Measurements from ENCODE around the gene HLA-C.

The HLA-C gene

DNA sequence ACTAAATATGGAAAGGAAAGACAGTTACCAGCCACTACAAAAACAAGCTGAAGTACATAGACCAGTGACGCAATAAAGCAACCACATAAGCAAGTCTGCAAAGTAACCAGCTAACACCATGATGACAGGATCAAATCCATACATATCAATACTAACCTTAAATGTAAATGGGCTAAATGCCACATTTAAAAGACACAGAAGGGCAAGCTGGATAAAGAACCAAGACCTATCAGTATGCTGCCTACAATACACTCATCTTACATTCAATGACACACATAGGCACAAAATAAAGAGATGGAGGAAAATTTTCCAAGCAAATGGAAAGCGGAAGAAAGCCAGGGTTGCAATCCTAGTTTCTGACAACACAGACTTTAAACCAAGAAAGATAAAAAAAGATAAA lies 24.1 kb downstream of the HLA-C start:
- 52% methylated on average over 2 of the region's 2 CpGs for WGBS
- H3K18ac ChIP-seq (ENCODE audit: low read depth in 1 of 2, low read length in 2 of 2), result no peak overlapping the region
- H3K9ac ChIP-seq (ENCODE audit: low read length), result no peak overlapping the region
- H3K23ac ChIP-seq (ENCODE audit: low read length in 2 of 2), result no peak overlapping the region
- no peak overlapping the region for H4K91ac ChIP-seq (ENCODE audit: low read length)
- H3K14ac ChIP-seq (ENCODE audit: low read length in 2 of 2), result no peak overlapping the region
- no peak overlapping the region for H3K4me2 ChIP-seq (ENCODE audit: low read length, poor library complexity, severe bottlenecking)
- no peak overlapping the region for H2AK5ac ChIP-seq (ENCODE audit: low read length, severe bottlenecking)
- H2BK5ac ChIP-seq (ENCODE audit: low read depth, low read length, poor library complexity, severe bottlenecking), result no peak overlapping the region
- H2AFZ ChIP-seq (ENCODE audit: low read depth, low read length), result no peak overlapping the region
- H3K9me3 ChIP-seq (ENCODE audit: control insufficient read depth, low read length), result peaks cover 20% of the 10 kb centered on the region
- H2BK15ac ChIP-seq (ENCODE audit: low read depth, poor library complexity, severe bottlenecking), result no peak overlapping the region
- no peak overlapping the region for H4K8ac ChIP-seq (ENCODE audit: low read length)
- H3K4me3 ChIP-seq (ENCODE audit: insufficient read depth in 1 of 2, low read depth in 1 of 2, low read length in 2 of 2), result no peak overlapping the region
- H3K27me3 ChIP-seq (ENCODE audit: control insufficient read depth in 1 of 2, insufficient read depth in 1 of 2, low read length in 2 of 2), result peaks cover 12 to 21% of the 10 kb centered on the region in 2 experiments
- no peak overlapping the region for H3K27ac ChIP-seq (ENCODE audit: low read length, poor library complexity, severe bottlenecking)
- H3K4me1 ChIP-seq (ENCODE audit: control insufficient read depth, insufficient read depth, low read depth, low read length), result peaks cover 1% of the 10 kb centered on the region
- H2BK12ac ChIP-seq (ENCODE audit: low read length in 2 of 2), result no peak overlapping the region
- H3K4ac ChIP-seq (ENCODE audit: low read depth in 1 of 2, low read length in 2 of 2), result no peak overlapping the region
- H3K36me3 ChIP-seq (ENCODE audit: control insufficient read depth in 1 of 2, insufficient read depth in 2 of 2, low read depth in 1 of 2, low read length in 2 of 2), result no peaks in the 10 kb centered on the region
- DNase-seq, result no peak
- H3K79me1 ChIP-seq (replicated peaks; ENCODE audit: low read length, poor library complexity, severe bottlenecking), result no peaks in the 10 kb centered on the region
- H2BK120ac ChIP-seq (ENCODE audit: low read depth, low read length), result no peak overlapping the region

DNA sequence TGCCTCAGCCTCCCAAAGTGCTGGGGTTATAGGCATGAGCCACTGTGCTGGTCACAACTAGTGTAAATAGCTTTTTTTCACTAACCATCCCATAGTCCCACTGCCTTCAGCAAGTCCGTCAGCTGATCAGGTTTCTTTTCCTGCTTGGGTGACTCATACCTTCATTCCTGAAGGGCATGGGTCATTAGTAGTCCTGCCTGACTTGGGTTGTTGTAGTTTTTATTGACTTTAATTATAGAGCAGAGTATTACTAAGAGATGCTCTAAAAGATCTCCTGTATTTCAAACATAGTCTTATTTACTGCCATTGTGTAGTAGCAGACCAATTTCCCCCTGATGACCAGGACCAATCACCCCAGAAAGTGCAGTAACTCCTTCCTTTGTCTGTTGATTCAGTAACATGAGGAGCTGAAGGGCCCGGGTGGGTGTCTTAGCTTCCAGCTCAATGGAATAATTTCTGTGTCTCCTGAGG lies 25.8 kb downstream of the HLA-C start:
- Histone ChIP-seq H2AK5ac (ENCODE audit: low read length, severe bottlenecking) (no peak overlapping the region), H3K4me1 (ENCODE audit: control insufficient read depth, insufficient read depth, low read depth, low read length) (peaks cover 1% of the 10 kb centered on the region), H2BK15ac (ENCODE audit: low read depth, poor library complexity, severe bottlenecking) (peak overlapping the region; percentile 41), H3K4me2 (ENCODE audit: low read length, poor library complexity, severe bottlenecking) (no peak overlapping the region), H2AFZ (ENCODE audit: low read depth, low read length) (no peak overlapping the region), H3K27ac (ENCODE audit: low read length, poor library complexity, severe bottlenecking) (peak overlapping the region; percentile 41), H3K4ac (ENCODE audit: low read depth in 1 of 2, low read length in 2 of 2) (no peak overlapping the region), H3K36me3 (ENCODE audit: control insufficient read depth in 1 of 2, insufficient read depth in 2 of 2, low read depth in 1 of 2, low read length in 2 of 2) (no peaks in the 10 kb centered on the region), H2BK5ac (ENCODE audit: low read depth, low read length, poor library complexity, severe bottlenecking) (no peak overlapping the region), H4K91ac (ENCODE audit: low read length) (no peak overlapping the region), H3K4me3 (ENCODE audit: insufficient read depth in 1 of 2, low read depth in 1 of 2, low read length in 2 of 2) (no peak overlapping the region), H3K18ac (ENCODE audit: low read depth in 1 of 2, low read length in 2 of 2) (no peak overlapping the region), H3K79me1 (replicated peaks; ENCODE audit: low read length, poor library complexity, severe bottlenecking) (no peaks in the 10 kb centered on the region), H3K9me3 (ENCODE audit: control insufficient read depth, low read length) (peaks cover 20% of the 10 kb centered on the region), H3K27me3 (ENCODE audit: control insufficient read depth in 1 of 2, insufficient read depth in 1 of 2, low read length in 2 of 2) (peaks cover 4 to 26% of the 10 kb centered on the region in 2 experiments), H4K8ac (ENCODE audit: low read length) (no peak overlapping the region), H2BK12ac (ENCODE audit: low read length in 2 of 2) (no peak overlapping the region), H3K23ac (ENCODE audit: low read length in 2 of 2) (no peak overlapping the region), H2BK120ac (ENCODE audit: low read depth, low read length) (no peak overlapping the region), H3K14ac (ENCODE audit: low read length in 2 of 2) (no peak overlapping the region), H3K9ac (ENCODE audit: low read length) (no peak overlapping the region)
- DNase-seq, result peak; percentile 69
- WGBS, result 75% methylated on average over 1 of the region's 2 CpGs

DNA sequence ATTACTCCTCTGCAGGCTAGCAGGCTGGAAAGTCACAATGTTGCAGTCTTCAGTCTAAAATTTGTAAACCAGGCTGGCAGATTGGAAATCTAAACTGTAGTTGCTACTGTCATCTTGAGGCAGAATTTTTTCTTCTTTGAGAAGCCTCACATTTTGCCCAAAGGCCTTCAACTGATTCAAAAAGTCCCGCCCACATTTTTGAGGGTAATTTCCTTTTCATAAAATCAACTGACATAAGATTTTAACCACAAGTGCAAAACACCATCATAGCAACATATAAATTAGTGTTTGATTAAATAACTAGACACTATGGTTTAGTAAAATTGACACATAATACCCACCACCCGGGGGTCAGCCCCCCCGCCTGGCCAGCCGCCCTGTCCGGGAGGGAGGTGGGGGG lies 28.4 kb downstream of the HLA-C start:
- H3K27ac ChIP-seq (ENCODE audit: low read length, poor library complexity, severe bottlenecking), result no peak overlapping the region
- no peak overlapping the region for H2BK120ac ChIP-seq (ENCODE audit: low read depth, low read length)
- H2BK5ac ChIP-seq (ENCODE audit: low read depth, low read length, poor library complexity, severe bottlenecking), result no peak overlapping the region
- no peak overlapping the region for H2AK5ac ChIP-seq (ENCODE audit: low read length, severe bottlenecking)
- H3K27me3 ChIP-seq (ENCODE audit: control insufficient read depth in 1 of 2, insufficient read depth in 1 of 2, low read length in 2 of 2), result peaks cover 6 to 22% of the 10 kb centered on the region in 2 experiments
- H2AFZ ChIP-seq (ENCODE audit: low read depth, low read length), result no peak overlapping the region
- no peaks in the 10 kb centered on the region for H3K36me3 ChIP-seq (ENCODE audit: control insufficient read depth in 1 of 2, insufficient read depth in 2 of 2, low read depth in 1 of 2, low read length in 2 of 2)
- H2BK15ac ChIP-seq (ENCODE audit: low read depth, poor library complexity, severe bottlenecking), result no peak overlapping the region
- no CpG with 5 or more reads among the region's 5 CpGs for WGBS
- H4K8ac ChIP-seq (ENCODE audit: low read length), result no peak overlapping the region
- H3K79me1 ChIP-seq (replicated peaks; ENCODE audit: low read length, poor library complexity, severe bottlenecking), result no peaks in the 10 kb centered on the region
- H3K23ac ChIP-seq (ENCODE audit: low read length in 2 of 2), result no peak overlapping the region
- no peak for DNase-seq
- no peak overlapping the region for H3K18ac ChIP-seq (ENCODE audit: low read depth in 1 of 2, low read length in 2 of 2)
- H3K4me2 ChIP-seq (ENCODE audit: low read length, poor library complexity, severe bottlenecking), result no peak overlapping the region
- no peak overlapping the region for H3K14ac ChIP-seq (ENCODE audit: low read length in 2 of 2)
- H4K91ac ChIP-seq (ENCODE audit: low read length), result no peak overlapping the region
- peaks cover 1% of the 10 kb centered on the region for H3K4me1 ChIP-seq (ENCODE audit: control insufficient read depth, insufficient read depth, low read depth, low read length)
- no peak overlapping the region for H3K9ac ChIP-seq (ENCODE audit: low read length)
- H2BK12ac ChIP-seq (ENCODE audit: low read length in 2 of 2), result no peak overlapping the region
- H3K4ac ChIP-seq (ENCODE audit: low read depth in 1 of 2, low read length in 2 of 2), result no peak overlapping the region
- H3K9me3 ChIP-seq (ENCODE audit: control insufficient read depth, low read length), result peaks cover 15% of the 10 kb centered on the region
- no peak overlapping the region for H3K4me3 ChIP-seq (ENCODE audit: insufficient read depth in 1 of 2, low read depth in 1 of 2, low read length in 2 of 2)

DNA sequence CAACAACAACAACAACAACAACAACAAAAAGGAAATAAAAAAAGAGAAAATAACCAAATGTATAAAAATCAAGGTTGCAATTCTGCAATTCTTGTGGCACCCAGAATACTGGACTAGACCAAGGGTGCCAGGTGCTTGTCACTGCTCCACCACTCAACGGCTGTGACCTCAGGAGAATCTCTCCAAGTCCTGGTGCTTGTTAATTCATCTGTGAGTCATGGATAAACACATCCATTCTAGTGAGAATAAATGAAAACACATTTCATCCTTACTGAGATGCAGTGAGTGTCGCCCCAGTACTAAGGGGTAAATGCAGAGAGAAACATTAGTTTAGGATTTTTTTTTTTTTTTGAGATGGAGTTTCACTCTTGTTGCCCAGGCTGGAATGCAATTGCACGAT lies 32.0 kb downstream of the HLA-C start:
- H3K27ac ChIP-seq (ENCODE audit: low read length, poor library complexity, severe bottlenecking), result no peak overlapping the region
- no peak overlapping the region for H3K4me2 ChIP-seq (ENCODE audit: low read length, poor library complexity, severe bottlenecking)
- H3K14ac ChIP-seq (ENCODE audit: low read length in 2 of 2), result no peak overlapping the region
- no peak overlapping the region for H2BK15ac ChIP-seq (ENCODE audit: low read depth, poor library complexity, severe bottlenecking)
- no peak for DNase-seq
- no peak overlapping the region for H3K18ac ChIP-seq (ENCODE audit: low read depth in 1 of 2, low read length in 2 of 2)
- H2BK12ac ChIP-seq (ENCODE audit: low read length in 2 of 2), result no peak overlapping the region
- H3K27me3 ChIP-seq (ENCODE audit: control insufficient read depth in 1 of 2, insufficient read depth in 1 of 2, low read length in 2 of 2), result peaks cover 15 to 35% of the 10 kb centered on the region in 2 experiments
- no peak overlapping the region for H2BK120ac ChIP-seq (ENCODE audit: low read depth, low read length)
- no peak overlapping the region for H2BK5ac ChIP-seq (ENCODE audit: low read depth, low read length, poor library complexity, severe bottlenecking)
- H3K4ac ChIP-seq (ENCODE audit: low read depth in 1 of 2, low read length in 2 of 2), result no peak overlapping the region
- no peak overlapping the region for H3K23ac ChIP-seq (ENCODE audit: low read length in 2 of 2)
- no peaks in the 10 kb centered on the region for H3K4me1 ChIP-seq (ENCODE audit: control insufficient read depth, insufficient read depth, low read depth, low read length)
- no peaks in the 10 kb centered on the region for H3K79me1 ChIP-seq (replicated peaks; ENCODE audit: low read length, poor library complexity, severe bottlenecking)
- no peak overlapping the region for H3K4me3 ChIP-seq (ENCODE audit: insufficient read depth in 1 of 2, low read depth in 1 of 2, low read length in 2 of 2)
- no peak overlapping the region for H3K9ac ChIP-seq (ENCODE audit: low read length)
- no peak overlapping the region for H4K8ac ChIP-seq (ENCODE audit: low read length)
- H3K9me3 ChIP-seq (ENCODE audit: control insufficient read depth, low read length), result no peaks in the 10 kb centered on the region
- no peak overlapping the region for H2AFZ ChIP-seq (ENCODE audit: low read depth, low read length)
- H3K36me3 ChIP-seq (ENCODE audit: control insufficient read depth in 1 of 2, insufficient read depth in 2 of 2, low read depth in 1 of 2, low read length in 2 of 2), result no peaks in the 10 kb centered on the region
- no peak overlapping the region for H2AK5ac ChIP-seq (ENCODE audit: low read length, severe bottlenecking)
- WGBS, result 58% methylated on average over 2 of the region's 3 CpGs
- no peak overlapping the region for H4K91ac ChIP-seq (ENCODE audit: low read length)
